ENCODE measurements around the gene LCN10. TPM values are rescaled to one million over a fixed set of nuclear protein-coding genes. Genes with fewer than 3 reads are reported as not detected.
"Not testable (repeated sequence)": the region's sequence is repeated elsewhere in the genome, so short reads cannot be mapped to it uniquely, and the experiment has no call there.

LCN10 gene
- total RNA-seq, 5 donors from 2014 or later (not counting 1 experiment from before 2014, with no cell fraction given): 1.3 to 2.8 (median 2.2) TPM

GRCh38 chr9:136757328-136757727, 14.6 kb upstream of the LCN10 start:
- DNase-seq (no peak), ATAC-seq (replicated peaks in 1 of 4) (no peak)
- H3K27ac ChIP-seq (ENCODE audit: low read length): no peak overlapping the region
- Mint-ChIP-seq H3K9me3 (peaks cover 0 to 6% (median 6%) of the 10 kb centered on the region in 3 donors), H3K36me3 (no peaks in the 10 kb centered on the region), H3K4me3 (no peak overlapping the region), H3K4me1 (peaks cover 0 to 4% (median 0%) of the 10 kb centered on the region in 3 donors), H3K27ac (no peak overlapping the region), H3K27me3 (peaks cover 0 to 11% of the 10 kb centered on the region in 2 donors)
- no peaks in the 10 kb centered on the region for H3K4me1 ChIP-seq (ENCODE audit: control insufficient read depth in 1 of 2, extremely low read depth in 1 of 2, insufficient read depth in 2 of 2, low read length in 2 of 2)
- H3K4me3 ChIP-seq (ENCODE audit: control insufficient read depth in 1 of 2, extremely low read depth in 1 of 2, low read length in 1 of 2): no peak overlapping the region
- H3K36me3 ChIP-seq (ENCODE audit: control insufficient read depth in 2 of 2, extremely low read depth in 1 of 2, insufficient read depth in 1 of 2, low read length in 1 of 2): no peaks in the 10 kb centered on the region
- POLR2A ChIA-PET: no interaction called here
- H3K9me3 ChIP-seq: no peaks in the 10 kb centered on the region
- H3K27me3 ChIP-seq (replicated peaks in 1 of 2; ENCODE audit: control insufficient read depth in 2 of 2, extremely low read depth in 1 of 2, insufficient read depth in 2 of 2, low read length in 1 of 2): peaks cover 0 to 74% of the 10 kb centered on the region in 2 experiments
- CTCF ChIA-PET: interaction anchor here in 1 of 2 donors (0.6 kb wide), 1 partner anchor 21 kb away, joined by 3 read pairs; no protein-coding TSS in a partner anchor
- WGBS (ENCODE audit: insufficient coverage): 87% methylated on average over 20 of the region's 20 CpGs

- DNase-seq (peak in 1 of 35 experiments; percentile 0), ATAC-seq (replicated peaks in 1 of 4) (no peak)
- Mint-ChIP-seq H3K27ac (no peak overlapping the region), H3K36me3 (no peaks in the 10 kb centered on the region), H3K4me1 (peaks cover 0 to 4% (median 0%) of the 10 kb centered on the region in 3 donors), H3K9me3 (peaks cover 1 to 11% (median 11%) of the 10 kb centered on the region in 3 donors), H3K27me3 (peaks cover 0 to 11% of the 10 kb centered on the region in 2 donors), H3K4me3 (no peak overlapping the region)
- Histone ChIP-seq H3K4me1 (ENCODE audit: control insufficient read depth in 1 of 2, extremely low read depth in 1 of 2, insufficient read depth in 2 of 2, low read length in 2 of 2) (no peaks in the 10 kb centered on the region), H3K36me3 (ENCODE audit: control insufficient read depth in 2 of 2, extremely low read depth in 1 of 2, insufficient read depth in 1 of 2, low read length in 1 of 2) (no peaks in the 10 kb centered on the region), H3K27me3 (replicated peaks in 1 of 2; ENCODE audit: control insufficient read depth in 2 of 2, extremely low read depth in 1 of 2, insufficient read depth in 2 of 2, low read length in 1 of 2) (peaks cover 0 to 69% of the 10 kb centered on the region in 2 experiments), H3K27ac (ENCODE audit: low read length) (no peak overlapping the region), H3K9me3 (no peaks in the 10 kb centered on the region), H3K4me3 (ENCODE audit: control insufficient read depth in 1 of 2, extremely low read depth in 1 of 2, low read length in 1 of 2) (no peak overlapping the region)
- 93% methylated on average over 16 of the region's 18 CpGs for WGBS (ENCODE audit: insufficient coverage)
- ChIA-PET CTCF (no interaction called here), POLR2A (no interaction called here)
Observed at GRCh38 chr9:136756836-136757235, 14.1 kb upstream of the LCN10 start.

GRCh38 chr9:136756134-136756438, 13.3 kb upstream of the LCN10 start:
- CTCF ChIA-PET: no interaction called here
- no peaks in the 10 kb centered on the region for H3K9me3 ChIP-seq
- Mint-ChIP-seq H3K27me3 (peaks cover 0 to 7% of the 10 kb centered on the region in 2 donors), H3K27ac (no peak overlapping the region), H3K9me3 (peaks cover 6 to 17% (median 16%) of the 10 kb centered on the region in 3 donors), H3K4me3 (no peak overlapping the region), H3K36me3 (no peaks in the 10 kb centered on the region), H3K4me1 (peaks cover 0 to 4% (median 0%) of the 10 kb centered on the region in 3 donors)
- H3K36me3 ChIP-seq (ENCODE audit: control insufficient read depth in 2 of 2, extremely low read depth in 1 of 2, insufficient read depth in 1 of 2, low read length in 1 of 2): no peaks in the 10 kb centered on the region
- no peak overlapping the region for H3K27ac ChIP-seq (ENCODE audit: low read length)
- WGBS (ENCODE audit: insufficient coverage): 100% methylated on average over 3 of the region's 4 CpGs
- DNase-seq (no peak), ATAC-seq (replicated peaks in 1 of 4) (no peak)
- H3K4me1 ChIP-seq (ENCODE audit: control insufficient read depth in 1 of 2, extremely low read depth in 1 of 2, insufficient read depth in 2 of 2, low read length in 2 of 2): no peaks in the 10 kb centered on the region
- H3K4me3 ChIP-seq (ENCODE audit: control insufficient read depth in 1 of 2, extremely low read depth in 1 of 2, low read length in 1 of 2): no peak overlapping the region
- POLR2A ChIA-PET: no interaction called here
- H3K27me3 ChIP-seq (replicated peaks in 1 of 2; ENCODE audit: control insufficient read depth in 2 of 2, extremely low read depth in 1 of 2, insufficient read depth in 2 of 2, low read length in 1 of 2): peaks cover 0 to 66% of the 10 kb centered on the region in 2 experiments

GRCh38 chr9:136755302-136756133, 12.8 kb upstream of the LCN10 start:
- CTCF ChIA-PET; H3K27me3 Mint-ChIP-seq; H3K4me1 Mint-ChIP-seq; ATAC-seq (replicated peaks in 1 of 4); H3K36me3 ChIP-seq (ENCODE audit: control insufficient read depth in 2 of 2, extremely low read depth in 1 of 2, insufficient read depth in 1 of 2, low read length in 1 of 2); H3K4me3 ChIP-seq (ENCODE audit: control insufficient read depth in 1 of 2, extremely low read depth in 1 of 2, low read length in 1 of 2); H3K4me3 Mint-ChIP-seq; H3K27ac Mint-ChIP-seq; H3K9me3 ChIP-seq; H3K27ac ChIP-seq (ENCODE audit: low read length); POLR2A ChIA-PET; H3K36me3 Mint-ChIP-seq; H3K4me1 ChIP-seq (ENCODE audit: control insufficient read depth in 1 of 2, extremely low read depth in 1 of 2, insufficient read depth in 2 of 2, low read length in 2 of 2): not testable (repeated sequence)
- WGBS (ENCODE audit: insufficient coverage): 97% methylated on average over 17 of the region's 22 CpGs
- peaks cover 6 to 17% (median 16%) of the 10 kb centered on the region in 3 donors for H3K9me3 Mint-ChIP-seq
- H3K27me3 ChIP-seq (replicated peaks in 1 of 2; ENCODE audit: control insufficient read depth in 2 of 2, extremely low read depth in 1 of 2, insufficient read depth in 2 of 2, low read length in 1 of 2): peaks cover 0 to 61% of the 10 kb centered on the region in 2 experiments
- DNase-seq: peak in 1 of 35 experiments; percentile 0

GRCh38 chr9:136754626-136755301, 12.0 kb upstream of the LCN10 start:
- CTCF ChIA-PET: no interaction called here
- no peak for ATAC-seq (replicated peaks in 1 of 4)
- no peak overlapping the region for H3K27ac Mint-ChIP-seq
- H3K9me3 ChIP-seq: no peaks in the 10 kb centered on the region
- no peak overlapping the region for H3K27ac ChIP-seq (ENCODE audit: low read length)
- no peaks in the 10 kb centered on the region for H3K4me1 Mint-ChIP-seq
- H3K9me3 Mint-ChIP-seq: peaks cover 6 to 17% (median 16%) of the 10 kb centered on the region in 3 donors
- DNase-seq: peak in 1 of 35 experiments; percentile 0
- H3K4me3 ChIP-seq (ENCODE audit: control insufficient read depth in 1 of 2, extremely low read depth in 1 of 2, low read length in 1 of 2): no peak overlapping the region
- H3K36me3 Mint-ChIP-seq: no peaks in the 10 kb centered on the region
- H3K27me3 Mint-ChIP-seq: no peaks in the 10 kb centered on the region
- POLR2A ChIA-PET: no interaction called here
- peaks cover 0 to 55% of the 10 kb centered on the region in 2 experiments for H3K27me3 ChIP-seq (replicated peaks in 1 of 2; ENCODE audit: control insufficient read depth in 2 of 2, extremely low read depth in 1 of 2, insufficient read depth in 2 of 2, low read length in 1 of 2)
- 84% methylated on average over 18 of the region's 24 CpGs for WGBS (ENCODE audit: insufficient coverage)
- H3K4me1 ChIP-seq (ENCODE audit: control insufficient read depth in 1 of 2, extremely low read depth in 1 of 2, insufficient read depth in 2 of 2, low read length in 2 of 2): no peaks in the 10 kb centered on the region
- H3K4me3 Mint-ChIP-seq: no peak overlapping the region
- H3K36me3 ChIP-seq (ENCODE audit: control insufficient read depth in 2 of 2, extremely low read depth in 1 of 2, insufficient read depth in 1 of 2, low read length in 1 of 2): no peaks in the 10 kb centered on the region

- H3K4me1 ChIP-seq (ENCODE audit: control insufficient read depth in 1 of 2, extremely low read depth in 1 of 2, insufficient read depth in 2 of 2, low read length in 2 of 2): no peaks in the 10 kb centered on the region
- no peak overlapping the region for H3K27ac ChIP-seq (ENCODE audit: low read length)
- no peaks in the 10 kb centered on the region for H3K4me1 Mint-ChIP-seq
- no peak overlapping the region for H3K27ac Mint-ChIP-seq
- POLR2A ChIA-PET: no interaction called here
- no peaks in the 10 kb centered on the region for H3K36me3 Mint-ChIP-seq
- H3K36me3 ChIP-seq (ENCODE audit: control insufficient read depth in 2 of 2, extremely low read depth in 1 of 2, insufficient read depth in 1 of 2, low read length in 1 of 2): no peaks in the 10 kb centered on the region
- H3K27me3 Mint-ChIP-seq: no peaks in the 10 kb centered on the region
- H3K4me3 ChIP-seq (ENCODE audit: control insufficient read depth in 1 of 2, extremely low read depth in 1 of 2, low read length in 1 of 2): no peak overlapping the region
- H3K9me3 ChIP-seq: no peaks in the 10 kb centered on the region
- no peak overlapping the region for H3K4me3 Mint-ChIP-seq
- WGBS (ENCODE audit: insufficient coverage): 29% methylated on average over 16 of the region's 17 CpGs
- H3K27me3 ChIP-seq (replicated peaks in 1 of 2; ENCODE audit: control insufficient read depth in 2 of 2, extremely low read depth in 1 of 2, insufficient read depth in 2 of 2, low read length in 1 of 2): peaks cover 0 to 56% of the 10 kb centered on the region in 2 experiments
- H3K9me3 Mint-ChIP-seq: peaks cover 6 to 17% (median 16%) of the 10 kb centered on the region in 3 donors
- DNase-seq (no peak), ATAC-seq (replicated peaks in 1 of 4) (no peak)
- CTCF ChIA-PET: no interaction called here
Observed at GRCh38 chr9:136754059-136754572, 11.4 kb upstream of the LCN10 start.
